ENCODE results near the gene KLF11.

KLF11 gene

GRCh38 chr2:10064932-10065772 lies 21.8 kb downstream of the KLF11 start:
- no peak for DNase-seq (ENCODE audit: low read depth)

GRCh38 chr2:10065773-10066055 lies 22.4 kb downstream of the KLF11 start:
- DNase-seq (ENCODE audit: low read depth), result no peak

DNA sequence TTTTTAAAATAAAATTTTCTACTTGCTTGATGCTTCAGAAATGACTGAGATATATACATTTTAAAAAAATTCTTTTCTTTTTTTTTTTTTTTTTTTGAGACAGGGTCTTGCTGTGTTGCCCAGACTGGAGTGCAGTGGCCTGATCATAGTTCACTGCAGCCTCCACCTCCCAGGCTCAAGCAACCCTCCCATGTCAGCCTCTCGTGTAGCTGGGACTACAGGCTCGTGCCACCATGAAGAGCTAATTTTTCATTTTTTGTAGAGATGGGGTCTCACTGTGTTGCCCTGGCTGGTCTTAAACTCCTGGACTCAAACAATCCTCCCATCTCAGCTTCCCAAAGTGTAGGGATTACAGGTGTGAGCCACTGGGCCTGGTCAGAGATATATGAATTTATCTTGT lies 24.0 kb downstream of the KLF11 start:
- no peak for DNase-seq (ENCODE audit: low read depth)

- DNase-seq (ENCODE audit: low read depth), result no peak
Observed at GRCh38 chr2:10067881-10068280, 24.5 kb downstream of the KLF11 start.

- no peak for DNase-seq (ENCODE audit: low read depth)
Observed at GRCh38 chr2:10071176-10071575, 27.8 kb downstream of the KLF11 start.

- no peak for DNase-seq (ENCODE audit: low read depth)
Observed at GRCh38 chr2:10071595-10071994, 28.2 kb downstream of the KLF11 start.

DNA sequence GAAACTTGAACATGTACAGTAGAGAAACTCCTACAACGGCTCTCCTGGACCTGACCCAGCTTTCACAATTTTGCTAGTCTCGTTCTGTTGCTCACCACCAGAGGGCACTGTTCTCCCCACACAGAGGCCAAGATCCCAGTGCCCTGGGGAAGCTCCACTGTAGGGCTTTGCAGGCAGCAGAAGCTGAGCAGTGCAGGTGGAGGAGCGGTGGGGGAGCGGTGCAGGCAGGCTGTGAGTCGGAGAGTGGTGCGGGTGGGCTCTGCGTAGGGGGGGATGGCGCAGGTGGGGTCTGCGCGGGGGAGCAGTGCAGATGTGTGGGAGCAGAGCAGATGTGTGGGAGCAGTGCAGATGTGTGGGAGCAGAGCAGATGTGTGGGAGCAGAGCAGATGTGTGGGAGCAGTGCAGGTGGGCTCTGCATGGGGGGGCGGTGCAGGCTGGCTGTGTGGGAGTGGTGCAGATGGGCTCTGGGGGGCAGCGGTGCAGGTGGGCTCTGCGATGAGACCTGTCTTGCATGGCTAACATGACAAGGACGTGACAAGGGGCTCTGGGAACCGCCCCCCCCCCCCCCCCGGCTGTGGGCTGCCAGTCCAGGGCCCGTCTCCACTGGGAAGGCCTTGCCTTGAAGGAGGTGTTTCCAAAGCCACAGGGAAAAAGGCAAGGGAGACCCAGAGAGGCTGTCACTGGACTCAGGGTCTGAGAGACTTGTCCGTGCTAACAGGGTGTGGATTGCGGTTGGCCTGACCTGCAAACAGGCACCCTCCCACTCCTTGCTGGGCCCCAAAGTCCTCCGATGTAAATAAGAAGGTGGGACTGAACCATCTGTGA lies 29.5 kb downstream of the KLF11 start:
- DNase-seq (ENCODE audit: low read depth), result peak; percentile 54

GRCh38 chr2:10073706-10074105 lies 30.4 kb downstream of the KLF11 start:
- no peak for DNase-seq (ENCODE audit: low read depth)

DNA sequence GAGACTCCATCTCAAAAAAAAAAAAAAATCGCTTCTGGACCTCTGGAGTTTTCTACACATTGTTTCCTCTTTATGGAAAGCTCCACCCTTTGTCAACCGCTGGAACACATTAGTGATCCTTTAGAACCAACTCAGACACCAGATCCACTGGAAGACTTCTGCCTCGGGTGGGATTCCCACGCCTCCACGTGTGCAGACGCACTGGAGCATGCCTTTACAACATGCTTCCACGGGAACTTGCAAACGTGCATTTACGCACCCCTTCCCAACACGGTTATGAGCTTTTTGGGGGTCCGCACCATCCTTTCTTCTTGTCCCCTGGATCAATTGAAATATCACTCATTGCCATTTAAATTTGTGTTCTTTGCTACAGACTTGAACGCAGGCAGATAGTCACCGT lies 31.8 kb downstream of the KLF11 start:
- DNase-seq (ENCODE audit: low read depth), result no peak

DNA sequence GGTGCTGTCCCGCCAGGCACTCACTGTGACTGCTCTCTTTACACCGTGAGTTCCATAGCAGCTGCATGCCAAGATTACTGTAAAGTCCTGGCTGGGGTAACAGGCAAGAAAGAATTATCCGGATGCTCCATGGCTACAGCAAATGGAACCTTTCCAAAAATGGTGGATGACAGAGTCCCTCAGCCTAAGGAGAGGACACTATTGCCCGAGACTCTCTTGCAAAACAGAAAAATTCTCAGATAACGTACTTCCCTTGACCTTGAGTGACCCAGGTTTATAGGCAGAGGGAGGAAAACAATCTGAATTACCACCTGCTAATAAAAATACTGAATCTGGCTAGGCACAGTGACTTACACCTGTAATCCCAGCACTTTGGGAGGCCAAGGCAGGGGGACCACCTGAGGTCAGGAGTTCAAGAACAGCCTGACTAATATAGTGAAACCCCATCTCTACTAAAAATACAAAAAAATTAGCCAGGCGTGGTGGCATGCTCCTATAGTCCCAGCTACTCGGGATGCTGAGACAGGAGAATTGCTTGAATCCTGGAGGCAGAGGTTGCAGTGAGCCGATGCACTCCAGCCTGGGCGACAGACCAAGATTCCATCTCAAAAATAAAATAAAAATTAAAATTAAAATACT lies 32.3 kb downstream of the KLF11 start:
- DNase-seq (ENCODE audit: low read depth), result no peak

GRCh38 chr2:10076511-10076910 lies 33.2 kb downstream of the KLF11 start:
- DNase-seq (ENCODE audit: low read depth), result no peak

DNA sequence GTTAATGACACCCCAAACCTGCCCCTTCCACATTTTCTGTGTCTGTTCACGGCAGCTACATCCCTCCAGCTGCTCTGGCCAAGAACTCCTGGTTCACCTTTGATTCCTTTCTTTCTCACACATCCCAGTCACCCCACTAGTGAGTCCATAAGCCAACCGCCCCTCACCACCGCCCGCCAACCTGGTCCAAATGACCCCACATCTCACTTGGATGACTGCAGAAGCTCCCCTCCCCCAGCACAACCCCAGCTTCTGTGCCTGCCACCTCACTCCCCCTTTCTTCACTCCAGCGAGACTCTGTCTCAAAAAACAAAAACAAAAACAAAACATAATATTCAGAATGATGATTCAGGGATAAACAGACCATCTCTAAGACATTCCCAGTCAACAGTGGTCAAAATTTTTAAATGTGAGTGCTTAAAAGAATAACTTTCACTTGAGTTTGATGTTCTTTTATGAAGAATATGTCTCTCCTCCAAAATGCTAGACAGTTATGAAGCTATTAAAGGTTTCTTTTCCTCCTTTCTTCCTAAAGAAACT lies 33.7 kb downstream of the KLF11 start:
- DNase-seq (ENCODE audit: low read depth), result no peak

DNA sequence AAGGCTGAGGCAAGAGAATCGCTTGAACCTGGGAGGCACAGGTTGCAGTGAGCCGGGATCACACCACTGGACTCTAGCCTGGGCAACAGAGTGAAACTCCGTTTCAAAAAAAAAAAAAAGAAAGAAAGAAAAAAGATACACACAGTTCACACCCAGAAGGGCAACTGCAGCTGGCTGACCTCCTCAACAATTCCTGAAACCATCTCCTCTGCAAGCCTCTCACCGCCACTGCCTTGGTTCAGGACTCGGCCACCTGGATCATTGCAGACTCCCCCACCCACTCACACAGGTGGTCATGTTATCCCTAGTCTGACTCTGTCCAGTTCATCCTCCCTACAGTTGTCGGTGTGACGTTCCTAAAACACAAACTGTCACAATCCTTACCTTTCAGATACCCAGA lies 34.7 kb downstream of the KLF11 start:
- no peak for DNase-seq (ENCODE audit: low read depth)

DNA sequence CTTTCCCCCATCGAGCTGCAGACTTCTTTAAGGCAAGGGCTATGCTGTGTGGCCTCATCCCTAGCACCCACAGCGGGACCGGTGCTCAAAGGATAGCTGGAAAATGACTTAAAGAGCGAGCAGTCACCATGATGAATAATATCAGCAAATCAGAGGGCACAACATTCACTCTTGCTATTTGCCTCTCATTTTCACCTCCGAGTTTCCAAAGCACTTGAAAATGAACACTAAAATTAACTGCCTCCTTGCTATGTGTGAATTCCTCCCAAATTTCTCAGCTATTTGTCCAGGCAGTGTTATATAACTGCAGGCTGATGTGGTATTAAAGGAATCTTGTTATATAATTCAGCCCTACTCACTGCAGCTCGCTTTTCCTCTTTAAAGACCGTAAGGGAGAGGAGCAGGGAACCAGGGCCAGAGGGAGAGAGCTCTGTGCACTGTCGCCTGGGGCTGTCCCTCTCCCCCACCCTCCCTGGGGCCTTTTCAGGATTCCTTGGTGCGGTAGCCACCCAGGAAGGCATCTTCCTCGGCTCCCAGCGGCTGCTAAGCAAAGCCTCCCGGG lies 35.4 kb downstream of the KLF11 start:
- no peak for DNase-seq (ENCODE audit: low read depth)

GRCh38 chr2:10079266-10079869 lies 36.0 kb downstream of the KLF11 start:
- DNase-seq (ENCODE audit: low read depth), result no peak

- no peak for DNase-seq (ENCODE audit: low read depth)
Observed at GRCh38 chr2:10079870-10080535, 36.7 kb downstream of the KLF11 start, which contains the start of gene CYS1. Gene CYS1 (minus strand): TSS chr2:10080411. CDS start chr2:10080223, 188 bp downstream.

DNA sequence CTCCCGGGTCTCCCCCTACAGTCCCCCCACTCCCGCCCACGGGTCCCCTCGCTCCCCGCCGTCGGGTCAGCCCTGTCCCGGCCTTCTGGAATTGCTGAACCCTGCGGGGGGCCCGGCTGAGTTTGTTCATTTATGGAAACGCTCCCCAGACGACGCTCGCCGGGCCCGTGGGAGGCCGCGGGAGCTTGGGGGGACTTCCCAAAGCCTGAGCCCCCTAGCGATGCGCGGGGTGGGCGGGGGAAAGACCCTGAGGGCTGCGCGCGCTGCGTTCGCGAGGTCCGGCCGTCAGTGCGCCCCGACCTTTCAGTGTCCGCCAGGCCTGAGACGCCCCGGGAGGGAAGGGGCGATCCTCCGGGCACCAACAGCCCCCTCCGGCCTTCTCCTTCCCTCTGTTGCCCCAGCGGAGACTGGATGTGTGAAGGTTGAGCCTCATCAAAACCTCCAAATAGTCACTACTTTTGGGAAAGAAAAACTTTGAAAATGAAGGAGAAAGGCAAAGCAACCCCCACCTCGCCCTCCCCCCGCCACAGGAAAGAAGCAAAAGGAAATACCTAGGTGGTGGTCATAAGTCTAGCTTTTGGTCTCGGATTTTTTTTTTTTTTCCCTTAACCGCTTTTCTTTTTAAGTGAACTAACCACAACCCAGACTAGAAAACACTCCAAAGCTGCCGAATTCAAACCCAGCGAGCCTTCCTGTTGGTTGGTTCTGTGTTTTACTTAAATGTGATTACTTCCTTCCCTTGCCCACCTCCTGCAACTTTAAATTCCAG lies 37.4 kb downstream of the KLF11 start:
- no peak for DNase-seq (ENCODE audit: low read depth)

DNA sequence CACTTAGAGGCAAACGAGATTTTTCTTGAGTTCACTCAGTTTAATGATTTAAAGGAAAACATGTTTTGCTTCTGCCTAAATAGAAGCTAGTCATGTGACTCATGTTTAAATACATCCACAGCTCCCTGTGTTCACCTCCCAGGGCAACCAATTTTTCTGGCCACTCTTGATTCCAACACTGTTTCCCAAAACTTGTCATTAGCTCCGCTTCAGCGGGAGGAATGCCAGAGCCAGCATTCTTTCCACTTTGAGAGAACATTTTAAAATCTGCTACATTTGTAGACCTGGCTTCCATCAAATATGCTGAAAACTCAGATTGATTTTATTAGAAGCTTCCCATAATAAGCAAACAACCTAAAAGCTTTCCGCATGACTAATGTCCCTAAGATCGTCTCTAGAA lies 39.7 kb downstream of the KLF11 start:
- no peak for DNase-seq (ENCODE audit: low read depth)

GRCh38 chr2:10083692-10084211 lies 40.4 kb downstream of the KLF11 start:
- DNase-seq (ENCODE audit: low read depth), result no peak

- DNase-seq (ENCODE audit: low read depth), result no peak
Observed at GRCh38 chr2:10084223-10084865, 41.0 kb downstream of the KLF11 start.
